WTC11 (cell line): ENCODE results near the gene VDR. TPM values are rescaled to one million over a fixed set of nuclear protein-coding genes. Genes with fewer than 3 reads are reported as not detected.

ENCODE experiments used
- ATAC-seq: fragments of 200-7000 bp; cut with Tn5 transposase; 2 replicates; pipeline ENCODE4 v1.10.0; 2021; ENCODE audit warnings: mild to moderate bottlenecking, moderate library complexity
- CTCF ChIA-PET: fragments of 300-600 bp; sonication (Branson Sonifier 250); formaldehyde crosslinking; loops from one replicate; lab custom pipeline; 2021; ENCODE audit warnings: antibody characterized with exemption; lab: Charles Lee
- POLR2A ChIA-PET: fragments of 350-600 bp; sonication (Branson Sonifier 250); formaldehyde crosslinking; loops from one replicate; lab custom pipeline; 2021; ENCODE audit warnings: antibody characterized with exemption; lab: Charles Lee
- DNase-seq: peaks from one replicate; pipeline ENCODE4 v3.0.0; 2021; ENCODE audit warnings: low spot score
- H3K27ac Mint-ChIP-seq: 2 replicates; pipeline ENCODE4 v1.8.0; 2021; ENCODE audit warnings: mixed read lengths
- H3K27me3 Mint-ChIP-seq: 2 replicates; pipeline ENCODE4 v1.8.0; 2021; ENCODE audit warnings: low read depth, mild to moderate bottlenecking, moderate library complexity, mixed read lengths
- H3K36me3 Mint-ChIP-seq: 2 replicates; pipeline ENCODE4 v1.8.0; 2021; ENCODE audit warnings: mixed read lengths
- H3K4me1 Mint-ChIP-seq: 2 replicates; pipeline ENCODE4 v1.8.0; 2022; ENCODE audit warnings: mixed read lengths
- H3K4me3 Mint-ChIP-seq: 2 replicates; pipeline ENCODE4 v1.8.0; 2021; ENCODE audit warnings: mild to moderate bottlenecking, moderate library complexity, mixed read lengths
- H3K9me3 Mint-ChIP-seq: 2 replicates; pipeline ENCODE4 v1.8.0; 2021; ENCODE audit warnings: mixed read lengths
- AFF4 ChIP-seq: sonication (generic); formaldehyde crosslinking; IDR thresholded peaks from 2 replicates; pipeline ENCODE4 v1.8.1; 2023; ENCODE audit warnings: mild to moderate bottlenecking, missing genetic modification reagents, borderline replicate concordance
- CTCF ChIP-seq: fragments of 200-600 bp; IDR thresholded peaks from 2 replicates; pipeline ENCODE4 v1.8.0; 2022; ENCODE audit warnings: antibody characterized with exemption
- HMGXB4 ChIP-seq: sonication (generic); formaldehyde crosslinking; IDR thresholded peaks from 2 replicates; pipeline ENCODE4 v1.8.1; 2023; ENCODE audit warnings: mild to moderate bottlenecking, moderate library complexity, missing genetic modification reagents
- MAX ChIP-seq: sonication (generic); formaldehyde crosslinking; IDR thresholded peaks from 2 replicates; pipeline ENCODE4 v1.8.0; 2022; ENCODE audit warnings: mild to moderate bottlenecking, missing genetic modification reagents
- NR3C1 ChIP-seq: sonication (generic); formaldehyde crosslinking; conservative IDR thresholded peaks from 2 replicates; pipeline ENCODE4 v1.8.1; 2023; ENCODE audit warnings: low read depth, mild to moderate bottlenecking, missing genetic modification reagents
- OVOL2 ChIP-seq: fragments of 250-450 bp; sonication (Bioruptor Pico); IDR thresholded peaks from 2 replicates; pipeline ENCODE4 v1.9.0; 2021; ENCODE audit warnings: mild to moderate bottlenecking, borderline replicate concordance
- RORB ChIP-seq: fragments of 250-450 bp; sonication (Bioruptor Pico); IDR thresholded peaks from 2 replicates; pipeline ENCODE4 v1.9.0; 2021; ENCODE audit warnings: mild to moderate bottlenecking
- SMAD4 ChIP-seq: sonication (generic); formaldehyde crosslinking; IDR thresholded peaks from 2 replicates; pipeline ENCODE4 v1.8.0; 2022; ENCODE audit warnings: mild to moderate bottlenecking, missing genetic modification reagents
- USF2 ChIP-seq: sonication (generic); formaldehyde crosslinking; IDR thresholded peaks from 2 replicates; pipeline ENCODE4 v1.8.1; 2023; ENCODE audit warnings: mild to moderate bottlenecking, missing genetic modification reagents, moderate library complexity
- ZNF263 ChIP-seq: sonication (generic); formaldehyde crosslinking; IDR thresholded peaks from 2 replicates; pipeline ENCODE4 v1.8.1; 2022; ENCODE audit warnings: low read depth, mild to moderate bottlenecking, moderate library complexity, missing genetic modification reagents
- ZNF317 ChIP-seq: sonication (generic); formaldehyde crosslinking; IDR thresholded peaks from 2 replicates; pipeline ENCODE4 v1.8.1; 2023; ENCODE audit warnings: low read depth, mild to moderate bottlenecking, moderate library complexity, missing genetic modification reagents, borderline replicate concordance
- ZNF396 ChIP-seq: fragments of 250-450 bp; sonication (Bioruptor Pico); IDR thresholded peaks from 2 replicates; pipeline ENCODE4 v1.8.0; 2021; ENCODE audit warnings: mild to moderate bottlenecking, moderate library complexity, borderline replicate concordance
- ZNF423 ChIP-seq: fragments of 250-450 bp; sonication (Bioruptor Pico); IDR thresholded peaks from 2 replicates; pipeline ENCODE4 v2.1.2; 2022; ENCODE audit warnings: mild to moderate bottlenecking, moderate library complexity
- ZNF512 ChIP-seq: sonication (generic); formaldehyde crosslinking; IDR thresholded peaks from 2 replicates; pipeline ENCODE4 v1.8.1; 2022; ENCODE audit warnings: missing genetic modification reagents, borderline replicate concordance
- total RNA-seq: library from RNA; stranded (reverse); gene quantifications from 3 replicates; pipeline ENCODE4 v1.2.3, GENCODE V29; 2021

VDR gene
- total RNA-seq, 1 experiment from 2014 or later: 1.3 TPM

- TF ChIP-seq NR3C1 (CRISPR knock-in tag): no peak
- TF ChIP-seq ZNF317 (CRISPR knock-in tag): no peak
- TF ChIP-seq SMAD4 (CRISPR knock-in tag): no peak
- TF ChIP-seq USF2 (CRISPR knock-in tag): no peak
- no peak for TF ChIP-seq ZNF396 (CRISPR knock-in tag)
- no peak for TF ChIP-seq MAX (CRISPR knock-in tag)
- TF ChIP-seq OVOL2: no peak
- TF ChIP-seq ZNF512: no peak
Observed at GRCh38 chr12:47912556-47912955, 7.8 kb upstream of the VDR start (continued).

GRCh38 chr12:47910981-47911380, 6.2 kb upstream of the VDR start:
- H3K27me3 Mint-ChIP-seq: peaks cover 52% of the 10 kb centered on the region
- ChIA-PET POLR2A (no interaction called here), CTCF (interaction anchor here (0.7 to 1.1 kb wide), 2 partner anchors 31 to 38 kb away, joined by 3 to 5 read pairs; no protein-coding TSS in a partner anchor)

GRCh38 chr12:47910486-47910885, 5.7 kb upstream of the VDR start:
- TF ChIP-seq ZNF396 (CRISPR knock-in tag) (no peak), AFF4 (CRISPR knock-in tag) (no peak), CTCF (no peak), ZNF263 (CRISPR knock-in tag) (no peak)
- TF ChIP-seq, all 79 proteins: peak for 0
- CTCF ChIA-PET: interaction anchor here (0.7 to 1.1 kb wide), 2 partner anchors 32 to 39 kb away, joined by 3 to 5 read pairs; no protein-coding TSS in a partner anchor
- Mint-ChIP-seq H3K4me1 (peaks cover 5% of the 10 kb centered on the region; the same call in 1 of the 2 replicates), H3K9me3 (peaks cover 5% of the 10 kb centered on the region), H3K36me3 (no peaks in the 10 kb centered on the region), H3K27me3 (peaks cover 56% of the 10 kb centered on the region), H3K4me3 (no peak overlapping the region), H3K27ac (no peak overlapping the region)
- POLR2A ChIA-PET: no interaction called here
- DNase-seq (no peak), ATAC-seq (no peak)

More at GRCh38 chr12:47910981-47911380, 6.2 kb upstream of the VDR start:
- no peak for TF ChIP-seq ZNF423 (CRISPR knock-in tag)
- TF ChIP-seq RORB (CRISPR knock-in tag): no peak
- TF ChIP-seq HMGXB4 (CRISPR knock-in tag): no peak
- TF ChIP-seq, all 79 proteins: peak for 0
- no peaks in the 10 kb centered on the region for H3K36me3 Mint-ChIP-seq
- H3K27ac Mint-ChIP-seq: no peak overlapping the region
- H3K4me3 Mint-ChIP-seq: no peak overlapping the region
- ATAC-seq: no peak
- DNase-seq: no peak
- peaks cover 5% of the 10 kb centered on the region for H3K9me3 Mint-ChIP-seq
- H3K4me1 Mint-ChIP-seq: peaks cover 1% of the 10 kb centered on the region; the same call in 1 of the 2 replicates
